ENCODE measurements around the gene FCER1G.
"Not testable (repeated sequence)": the region's sequence is repeated elsewhere in the genome, so short reads cannot be mapped to it uniquely, and the experiment has no call there.

Gene FCER1G

DNA sequence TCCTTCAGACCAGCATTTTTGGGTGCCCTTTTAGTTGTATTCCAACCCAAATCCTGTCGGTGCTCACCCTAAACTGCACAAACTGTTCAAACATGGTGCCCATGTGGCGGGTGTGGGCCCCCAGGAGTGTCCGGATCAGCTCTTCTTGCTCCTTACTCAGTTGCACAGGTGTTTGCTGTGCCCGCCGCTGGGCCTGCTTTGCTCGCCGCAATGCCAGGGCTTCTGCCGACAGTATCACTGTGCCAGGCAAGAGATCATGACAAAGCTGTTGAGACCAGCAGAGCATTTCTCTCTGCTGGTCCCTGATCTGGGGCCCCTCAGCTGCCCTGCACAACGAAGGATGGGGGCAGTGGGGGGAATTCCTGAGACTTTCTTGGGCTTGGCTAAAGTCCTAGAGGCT, 18.0 kb downstream of the FCER1G start:
- no peak for DNase-seq (ENCODE audit: low read depth)

DNA sequence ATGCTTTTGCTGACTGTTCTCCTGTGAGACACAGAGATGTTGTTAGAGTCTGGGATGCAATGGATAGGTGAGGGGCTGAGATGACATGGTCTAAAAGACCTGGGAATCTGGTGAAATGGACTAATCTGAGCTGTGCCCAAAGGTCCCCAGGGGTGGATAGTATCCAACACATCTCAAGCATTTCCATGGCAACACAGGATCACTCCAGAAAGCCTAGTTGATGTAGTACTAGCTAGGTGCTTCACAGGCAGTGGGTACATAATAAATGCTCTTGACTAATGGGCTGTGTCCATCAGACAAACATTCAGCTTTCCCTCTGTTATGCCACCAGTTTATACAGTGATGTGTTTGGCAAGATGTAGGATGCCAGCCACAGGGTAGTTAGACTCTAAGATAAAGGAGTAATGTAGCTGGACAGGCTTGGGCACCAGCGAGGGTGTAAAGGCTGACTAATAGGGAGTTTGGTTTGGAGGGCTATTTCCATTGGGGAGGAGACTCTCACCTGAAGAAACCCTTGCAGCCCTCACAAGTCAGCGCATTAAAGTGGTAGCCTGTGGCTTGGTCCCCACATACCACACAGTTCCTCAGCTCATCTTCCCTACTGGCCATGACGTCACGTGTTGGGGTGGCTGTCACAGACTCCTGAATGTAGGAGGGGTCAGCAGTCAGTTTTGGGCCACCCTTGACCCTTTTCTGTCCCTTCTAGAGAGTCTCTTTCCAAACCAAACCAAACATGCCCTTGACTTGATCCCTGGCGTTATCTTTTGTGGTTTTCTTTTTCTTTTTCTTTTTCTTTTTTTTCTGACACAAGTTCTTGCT, 21.1 kb downstream of the FCER1G start:
- DNase-seq (ENCODE audit: low read depth): no peak

DNA sequence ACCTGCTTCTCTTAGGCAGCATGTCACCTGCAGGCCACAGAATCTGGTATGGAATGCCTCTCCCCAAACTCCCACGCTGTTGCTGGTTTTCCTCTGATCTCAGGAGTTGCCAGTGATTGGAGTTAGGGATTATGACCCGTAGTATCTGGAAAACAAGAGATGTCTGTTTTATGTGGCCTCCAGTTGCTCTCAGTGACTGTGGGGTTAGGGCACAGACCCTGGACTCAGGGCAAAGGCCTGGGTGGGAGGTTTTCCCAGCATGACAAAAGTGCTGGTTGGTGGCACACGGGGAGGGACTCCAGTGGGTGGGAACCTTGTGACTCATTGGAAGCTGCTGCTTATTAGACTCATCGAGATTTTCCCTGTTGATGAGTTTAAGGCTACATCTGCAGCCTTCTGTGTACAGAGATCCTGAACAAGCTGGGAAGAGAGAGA, 23.0 kb downstream of the FCER1G start, which contains the start of gene NR1I3:
Gene NR1I3, minus strand, starts transcription at position 165 of the 435 bp plus-strand sequence. CDS start 1,638 bp downstream, outside the sequence.
- DNase-seq (ENCODE audit: low read depth): no peak

DNA sequence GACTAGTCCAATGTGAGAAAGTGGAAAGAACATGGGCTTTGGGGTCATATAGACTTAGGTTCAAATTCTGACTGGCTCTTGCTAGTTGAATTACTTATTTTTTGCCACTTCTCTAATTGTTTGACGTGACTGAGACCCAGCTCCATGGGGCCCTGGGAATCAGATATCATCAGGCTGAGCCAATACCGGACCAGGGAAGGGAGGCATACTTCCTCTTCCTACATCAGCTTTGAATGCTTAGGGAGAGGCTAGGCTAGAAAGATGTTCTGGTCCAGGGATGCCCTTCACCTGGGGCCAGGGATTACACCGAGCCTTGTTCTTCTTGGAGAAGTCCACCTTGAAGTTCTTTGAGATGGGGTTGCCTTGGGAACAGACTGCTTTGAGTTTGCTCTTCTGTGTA, 26.6 kb downstream of the FCER1G start:
- no peak for DNase-seq (ENCODE audit: low read depth)

DNA sequence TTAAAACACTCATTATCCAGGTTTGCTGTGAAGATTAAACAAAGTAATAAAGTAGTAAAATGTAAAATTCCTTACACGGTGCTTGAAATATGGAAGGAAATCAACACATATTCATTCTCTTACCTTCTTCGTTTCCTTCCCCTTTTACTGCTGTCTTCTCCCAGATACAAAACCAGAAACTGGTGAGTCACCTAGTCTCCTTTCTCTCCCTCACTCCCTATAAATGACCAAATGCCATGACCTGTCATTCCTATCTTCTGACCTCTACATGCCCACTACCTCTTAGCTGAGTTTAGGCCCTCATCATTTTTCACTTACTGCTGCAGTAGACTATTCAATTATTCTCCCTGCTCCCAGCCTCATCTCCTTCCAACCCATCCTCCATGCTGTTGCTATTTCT, 27.2 kb downstream of the FCER1G start:
- DNase-seq (ENCODE audit: low read depth): no peak

DNA sequence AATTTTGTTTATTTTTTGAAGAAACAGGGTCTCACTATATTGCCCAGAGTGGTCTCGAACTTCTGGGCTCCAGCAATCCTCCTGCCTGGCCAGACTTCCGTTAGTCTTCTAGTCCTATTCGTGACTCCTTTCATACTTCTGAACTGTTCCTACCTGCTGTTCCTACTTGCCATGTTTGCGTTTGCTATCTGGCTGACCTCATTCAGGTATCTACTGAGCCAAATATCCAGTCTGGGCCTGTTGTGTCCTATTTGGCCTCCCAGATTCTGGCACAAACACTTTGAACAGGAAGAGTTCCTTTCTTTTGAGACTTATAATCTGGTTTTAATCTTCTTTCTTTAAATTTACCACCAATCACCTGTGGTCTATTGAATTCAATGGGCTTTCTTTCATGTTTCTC, 29.8 kb downstream of the FCER1G start:
- DNase-seq (ENCODE audit: low read depth): no peak

DNA sequence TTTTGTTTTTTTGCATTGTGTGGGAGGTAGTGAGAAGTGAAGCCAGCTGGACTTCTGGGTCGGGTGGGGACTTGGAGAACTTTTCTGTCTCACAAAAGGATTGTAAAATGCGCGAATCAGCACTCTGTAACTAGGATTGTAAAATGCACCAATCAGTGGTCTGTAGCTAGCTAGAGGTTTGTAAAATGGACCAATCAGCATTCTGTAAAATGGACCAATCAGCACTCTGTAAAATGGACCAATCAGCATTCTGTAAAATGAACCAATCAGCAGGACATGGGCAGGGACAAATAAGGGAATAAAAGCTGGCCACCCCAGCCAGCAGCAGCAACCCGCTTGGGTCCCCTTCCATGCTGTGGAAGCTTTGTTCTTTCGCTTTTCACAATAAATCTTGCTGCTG, 35.0 kb downstream of the FCER1G start:
- not testable (repeated sequence) for DNase-seq (ENCODE audit: low read depth)

DNA sequence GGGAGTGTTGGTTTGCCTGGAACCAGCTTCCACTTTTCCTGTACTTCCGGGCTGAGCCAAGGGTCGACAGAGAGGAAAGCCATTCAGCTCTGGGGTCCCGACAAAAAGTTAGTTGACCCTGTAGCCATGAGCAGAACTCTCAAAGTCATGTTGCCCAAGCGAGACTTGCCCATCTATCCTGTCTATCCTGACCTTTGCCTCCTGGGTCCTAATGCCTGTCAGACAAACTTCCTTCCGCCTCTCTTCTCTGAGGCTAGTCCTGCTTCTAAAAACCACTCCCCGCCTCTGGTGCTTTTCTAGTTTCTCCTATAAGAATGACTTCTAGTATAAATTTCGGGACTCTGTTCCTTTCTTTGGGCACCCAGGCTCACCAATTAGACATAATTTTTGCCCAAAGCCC, 35.7 kb downstream of the FCER1G start:
- DNase-seq (ENCODE audit: low read depth): no peak

DNA sequence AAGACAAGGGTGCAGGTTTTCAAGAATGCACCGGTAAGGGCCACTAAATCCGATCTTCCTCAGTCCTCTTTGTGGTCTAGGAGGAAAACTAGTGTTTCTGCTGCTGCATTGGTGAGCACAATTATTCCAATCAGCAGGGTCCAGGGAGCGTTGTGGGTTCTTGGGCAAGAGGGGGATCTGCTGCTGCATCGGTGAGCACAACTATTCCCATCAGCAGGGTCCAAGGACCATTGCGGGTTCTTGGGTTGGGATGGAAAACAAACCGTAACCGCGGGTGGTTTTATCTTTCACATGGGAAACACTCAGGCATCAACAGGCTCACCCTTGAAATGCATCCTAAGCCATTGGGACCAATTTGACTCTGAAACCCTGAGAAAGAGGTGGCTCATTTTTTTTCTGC, 36.5 kb downstream of the FCER1G start:
- DNase-seq (ENCODE audit: low read depth): no peak

DNA sequence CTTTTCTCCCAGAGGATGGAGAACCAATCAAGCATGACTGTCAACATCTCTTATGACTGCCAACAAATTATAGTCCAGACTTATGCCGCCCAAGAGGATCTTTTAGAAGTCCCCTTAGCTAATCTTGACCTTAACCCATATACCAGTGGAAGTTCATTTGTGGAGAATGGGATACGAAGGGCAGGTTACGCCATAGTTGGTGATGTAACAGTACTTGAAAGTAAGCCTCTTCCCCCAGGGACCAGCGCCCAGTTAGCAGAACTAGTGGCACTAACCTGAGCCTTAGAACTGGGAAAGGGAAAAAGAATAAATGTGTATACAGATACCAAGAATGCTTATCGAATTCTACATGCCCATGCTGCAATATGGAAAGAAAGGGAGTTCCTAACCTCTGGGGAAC, 40.2 kb downstream of the FCER1G start:
- DNase-seq (ENCODE audit: low read depth): not testable (repeated sequence)

DNA sequence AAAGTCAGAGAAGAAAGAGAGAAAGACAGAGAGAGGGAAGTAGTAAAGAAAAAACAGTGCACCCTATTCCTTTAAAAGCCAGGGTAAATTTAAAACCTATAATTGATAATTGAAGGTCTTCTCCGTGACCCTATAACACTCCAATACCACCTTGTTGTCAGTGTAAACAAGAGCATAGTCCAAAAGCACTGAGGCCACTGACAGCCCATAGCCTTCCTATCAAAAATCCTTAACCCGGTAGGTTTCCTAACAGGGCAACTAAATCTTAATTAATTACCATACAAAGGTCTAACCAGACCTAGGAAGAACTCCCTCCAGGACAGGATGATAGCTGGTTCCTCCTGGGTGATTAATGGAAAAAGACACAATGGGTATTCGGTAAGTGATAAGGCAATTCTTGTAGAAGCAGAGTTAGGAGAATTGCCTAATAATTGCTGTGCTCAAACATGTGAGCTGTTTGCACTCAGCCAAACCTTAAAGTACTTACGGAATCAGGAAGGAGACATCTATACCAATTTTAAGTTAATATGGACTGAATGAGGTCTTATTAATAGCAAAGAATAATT, 40.9 kb downstream of the FCER1G start:
- DNase-seq (ENCODE audit: low read depth): not testable (repeated sequence)

DNA sequence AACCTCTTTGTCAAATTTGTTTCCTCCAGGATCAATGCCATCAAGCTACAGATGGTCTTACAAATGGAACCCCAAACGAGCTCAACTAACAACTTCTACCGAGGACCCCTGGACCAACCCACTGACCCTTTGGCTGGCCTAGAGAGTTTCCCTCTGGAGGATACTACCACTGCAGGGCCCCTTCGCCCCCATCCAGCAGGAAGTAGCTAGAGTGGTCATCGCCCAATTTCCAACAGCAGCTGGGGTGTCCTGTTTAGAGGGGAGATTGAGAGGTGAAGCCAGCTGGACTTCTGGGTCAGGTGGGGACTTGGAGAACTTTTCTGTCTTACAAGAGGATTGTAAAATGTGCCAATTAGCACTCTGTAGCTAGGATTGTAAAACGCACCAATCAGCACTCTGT, 42.0 kb downstream of the FCER1G start:
- DNase-seq (ENCODE audit: low read depth): not testable (repeated sequence)

DNA sequence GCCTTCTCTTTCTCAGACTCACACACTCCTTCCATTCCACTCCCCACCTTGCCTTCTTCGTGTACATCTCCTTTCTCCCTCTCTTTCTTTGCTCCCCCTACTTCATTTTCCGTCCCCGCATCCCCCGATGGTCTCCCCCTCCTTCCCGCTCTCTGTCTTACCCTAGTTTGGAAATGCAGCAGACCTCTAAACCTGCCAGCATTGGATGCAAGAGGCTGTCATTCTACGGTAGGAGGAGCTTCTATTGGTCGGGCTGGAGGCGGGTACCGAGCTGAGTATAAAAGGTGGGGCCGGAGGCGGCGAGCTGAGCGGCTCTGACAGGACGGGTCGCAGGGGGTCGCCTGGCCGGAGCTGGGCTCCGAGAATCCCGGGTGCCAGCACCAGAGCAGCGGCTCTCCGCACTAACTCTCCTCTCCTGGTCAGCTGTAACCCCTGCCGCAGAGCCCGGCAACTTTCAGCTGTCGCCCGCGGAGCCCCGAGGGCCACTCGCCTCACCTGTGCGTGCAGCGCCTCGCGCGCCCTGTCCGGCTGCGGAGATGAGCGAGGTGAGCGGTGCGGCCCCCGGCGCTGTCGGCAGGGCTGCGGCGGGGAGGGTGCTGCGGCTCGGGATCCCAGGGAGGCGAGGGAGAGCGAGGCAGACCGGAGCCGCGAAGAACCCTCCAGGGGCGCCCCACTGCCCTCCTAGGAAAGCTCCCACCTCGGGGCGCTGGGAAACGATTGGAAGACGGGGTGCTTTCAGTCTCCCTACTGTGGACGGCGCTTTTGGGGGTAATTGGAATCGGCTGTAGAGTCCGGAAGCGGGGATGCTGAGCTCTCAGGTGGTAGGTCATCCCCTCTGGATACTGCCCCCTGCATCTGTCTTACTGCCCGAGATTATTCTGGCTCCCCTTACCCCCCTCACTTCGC, 43.6 kb downstream of the FCER1G start, which contains the start of gene PCP4L1:
Gene PCP4L1, plus strand, starts transcription at position 307 of the 906 bp plus-strand sequence. Its CDS starts 230 bp downstream, at position 537.
- peak; percentile 21 for DNase-seq (ENCODE audit: low read depth)

DNA sequence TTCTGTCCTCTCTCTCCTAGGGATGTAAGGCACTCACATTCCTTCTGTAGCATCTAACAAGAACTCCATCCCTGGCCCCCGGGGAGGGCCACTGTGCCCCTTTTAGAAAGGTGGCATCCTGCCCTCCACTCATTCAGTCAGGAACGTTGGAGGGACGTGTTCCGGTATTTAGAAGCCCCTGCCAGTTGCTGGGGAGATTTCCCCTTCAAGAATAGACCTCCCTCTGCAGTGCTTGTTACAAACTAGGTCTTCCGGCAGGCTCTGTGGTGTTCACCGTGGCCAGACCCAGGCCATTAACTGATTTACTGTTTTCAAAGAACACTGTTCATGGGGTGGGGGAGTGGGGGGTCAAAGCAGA, 44.2 kb downstream of the FCER1G start:
- DNase-seq (ENCODE audit: low read depth): no peak

DNA sequence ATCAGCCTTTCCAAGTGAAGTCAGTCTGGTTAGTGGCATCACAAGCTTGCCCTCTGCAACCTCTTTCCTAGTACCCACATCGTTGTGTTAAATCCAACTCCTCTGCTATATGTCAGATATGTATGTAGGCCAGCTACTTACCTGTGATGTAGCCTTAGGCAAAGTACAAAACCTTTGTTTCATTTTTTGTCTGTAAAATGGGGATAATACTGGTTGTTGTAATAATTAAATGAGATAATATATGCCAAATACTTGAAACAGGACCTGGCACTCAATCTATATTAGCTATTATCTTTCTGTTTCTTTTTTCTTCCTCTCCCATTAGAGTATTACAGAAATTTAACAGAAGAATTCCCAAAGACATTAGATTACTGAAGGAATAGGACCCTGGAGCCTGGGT, 44.7 kb downstream of the FCER1G start:
- no peak for DNase-seq (ENCODE audit: low read depth)

DNA sequence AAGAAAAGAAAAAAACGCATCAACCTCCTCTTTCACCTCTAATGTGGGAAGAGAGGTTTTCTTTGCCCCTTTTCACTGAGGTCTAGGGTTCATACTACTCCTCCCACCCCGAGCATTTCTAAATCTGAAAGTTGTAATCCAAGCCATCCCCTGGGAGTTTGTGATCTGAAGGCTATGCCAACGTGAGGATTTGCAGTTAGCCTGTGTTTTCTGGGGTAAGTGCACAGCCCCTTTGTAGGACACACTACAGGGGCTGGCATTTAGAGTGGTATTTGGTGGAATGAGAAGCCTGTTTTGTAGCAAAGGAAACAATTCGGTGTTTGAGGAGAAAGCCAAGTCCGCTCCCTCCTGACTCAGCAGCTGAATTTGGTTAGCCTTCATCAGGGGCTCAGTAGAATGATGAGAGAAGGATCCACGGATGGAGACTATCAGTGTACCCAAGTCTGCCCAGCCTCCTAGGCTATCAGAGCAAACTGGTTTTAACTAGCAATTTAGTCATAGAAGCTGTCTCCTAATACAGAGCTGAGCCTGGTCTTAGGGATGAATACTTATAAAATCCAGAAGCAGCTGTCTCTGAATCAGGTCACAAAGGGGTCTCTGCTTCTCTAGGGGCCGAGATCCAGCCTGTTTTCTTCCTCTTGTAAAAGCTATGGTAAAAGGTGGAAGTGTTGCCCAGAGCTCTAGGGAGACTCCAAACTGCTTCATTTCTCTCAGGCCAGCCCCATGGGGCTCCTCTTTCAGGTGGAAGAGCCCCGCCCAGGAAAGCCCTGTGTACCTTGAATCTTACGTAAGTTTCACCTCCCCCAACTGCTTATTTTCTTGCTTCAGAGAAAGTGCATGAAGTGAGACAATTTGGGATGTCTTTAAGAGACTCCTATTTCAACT, 45.5 kb downstream of the FCER1G start:
- no peak for DNase-seq (ENCODE audit: low read depth)

DNA sequence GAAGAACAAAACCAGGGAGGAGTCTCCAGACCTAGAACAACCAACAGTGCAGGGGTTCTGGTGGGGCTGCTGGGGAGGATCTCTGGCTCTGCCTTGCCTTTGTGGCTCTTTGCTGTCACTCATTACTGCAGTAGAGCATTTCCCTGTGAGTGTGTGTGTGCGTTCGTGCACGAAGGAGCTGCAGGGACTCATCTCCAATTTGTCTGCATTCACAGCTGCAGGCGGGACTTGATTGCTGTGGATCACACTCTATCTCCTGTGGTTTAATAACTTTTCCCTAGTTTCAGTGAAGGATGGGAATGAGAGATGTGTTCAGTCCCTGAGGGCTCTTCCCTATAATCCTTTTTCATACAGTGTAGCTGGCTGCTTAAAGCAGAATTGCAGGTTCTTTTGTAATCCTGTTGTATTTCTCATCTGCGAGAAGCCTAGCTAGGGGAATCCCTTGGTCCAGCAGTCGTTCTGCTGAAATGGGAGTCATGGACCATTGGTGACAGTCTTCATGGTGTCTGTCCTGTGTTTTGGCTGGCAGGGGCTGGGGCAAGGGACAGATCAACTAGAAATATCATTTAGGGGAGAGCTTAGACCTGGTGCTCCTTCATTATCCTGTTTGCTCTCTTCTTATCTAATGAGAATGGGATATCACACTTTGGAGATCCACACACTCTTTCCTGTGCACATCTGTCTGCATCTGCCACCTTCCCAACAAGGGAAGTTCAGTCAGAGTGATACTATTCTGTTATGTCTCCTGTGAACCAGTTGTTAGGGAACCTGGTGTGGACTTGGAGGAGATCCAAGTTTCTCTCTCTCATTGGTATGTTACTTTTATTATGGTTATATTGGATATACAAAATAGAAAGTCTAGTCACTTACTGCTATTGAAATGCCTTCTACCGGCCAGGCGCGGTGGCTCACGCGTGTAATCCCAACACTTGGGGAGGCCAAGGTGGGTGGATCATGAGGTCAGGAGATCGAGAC, 46.5 kb downstream of the FCER1G start:
- DNase-seq (ENCODE audit: low read depth): no peak

DNA sequence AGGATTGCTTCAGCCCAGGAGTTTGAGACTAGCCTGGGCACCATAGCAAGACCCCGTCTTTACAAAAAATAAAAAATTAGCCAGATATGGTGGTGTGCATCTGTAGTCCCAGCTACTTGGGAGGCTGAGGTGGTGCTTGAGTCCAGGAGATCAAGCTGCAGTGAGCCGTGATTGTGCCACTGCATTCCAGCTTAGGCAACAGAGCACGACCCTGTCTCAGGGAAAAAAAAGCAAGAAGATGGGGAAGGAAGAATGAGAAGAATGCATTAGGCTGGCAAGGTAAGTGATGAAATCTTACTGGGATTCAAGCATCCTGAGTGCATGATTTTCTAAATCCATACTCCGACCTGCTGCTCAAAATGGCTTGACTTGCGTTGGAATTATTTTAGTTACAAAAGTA, 50.2 kb downstream of the FCER1G start:
- no peak for DNase-seq (ENCODE audit: low read depth)

DNA sequence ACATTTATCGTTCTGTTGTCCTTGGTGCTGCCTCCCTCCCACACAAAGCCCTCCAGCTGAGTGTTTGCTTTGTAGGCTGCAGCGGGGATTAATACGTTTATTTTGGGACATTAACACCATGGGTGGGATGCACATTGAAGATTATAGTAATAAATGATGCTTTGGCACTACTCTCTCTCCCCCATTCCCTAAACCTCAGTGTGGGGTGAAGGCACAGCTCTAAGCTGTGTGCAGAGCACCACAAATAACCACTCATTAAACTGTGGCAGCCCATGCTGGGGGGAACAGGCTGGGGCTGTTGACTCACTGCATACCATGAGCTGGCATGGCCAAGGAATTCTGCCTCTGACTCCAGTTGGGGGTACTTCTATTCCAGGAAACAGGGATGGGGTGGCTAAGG, 51.1 kb downstream of the FCER1G start:
- DNase-seq (ENCODE audit: low read depth): no peak

DNA sequence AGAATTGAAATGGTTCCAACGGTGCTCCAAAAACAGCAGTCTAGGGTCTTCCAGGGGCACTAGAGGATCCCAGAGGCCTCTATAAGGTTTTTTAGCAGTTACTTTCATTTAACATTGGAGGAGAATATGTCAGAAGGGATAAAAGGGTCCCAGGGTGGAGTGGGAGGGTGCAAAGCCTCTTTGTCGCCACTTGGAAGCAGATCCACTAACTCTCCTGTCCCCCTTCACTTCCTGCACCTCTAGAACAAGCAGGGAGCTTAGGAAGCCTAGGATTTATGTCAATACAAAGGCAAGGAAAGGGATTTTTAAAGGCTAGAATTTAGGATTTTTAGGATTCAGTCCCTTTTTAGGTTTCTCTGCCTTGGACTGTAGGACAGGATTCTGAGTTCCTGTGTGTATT, 51.7 kb downstream of the FCER1G start:
- DNase-seq (ENCODE audit: low read depth): no peak

Measured in stimulated activated CD8-positive, alpha-beta memory T cell treated with anti-CD3 and anti-CD28 coated beads, Interleukin-7, amount 100 ng/mL, for 24 hours (primary cell).